CD4-positive, alpha-beta T cell treated with Interleukin-6 for 4 hours (primary cell): ENCODE results near the gene CX3CL1.

Source experiments
- DNase-seq: peaks from one replicate; pipeline ENCODE4 v3.0.0-alpha.2; 2020; ENCODE audit warnings: mixed read lengths

Gene CX3CL1

DNA sequence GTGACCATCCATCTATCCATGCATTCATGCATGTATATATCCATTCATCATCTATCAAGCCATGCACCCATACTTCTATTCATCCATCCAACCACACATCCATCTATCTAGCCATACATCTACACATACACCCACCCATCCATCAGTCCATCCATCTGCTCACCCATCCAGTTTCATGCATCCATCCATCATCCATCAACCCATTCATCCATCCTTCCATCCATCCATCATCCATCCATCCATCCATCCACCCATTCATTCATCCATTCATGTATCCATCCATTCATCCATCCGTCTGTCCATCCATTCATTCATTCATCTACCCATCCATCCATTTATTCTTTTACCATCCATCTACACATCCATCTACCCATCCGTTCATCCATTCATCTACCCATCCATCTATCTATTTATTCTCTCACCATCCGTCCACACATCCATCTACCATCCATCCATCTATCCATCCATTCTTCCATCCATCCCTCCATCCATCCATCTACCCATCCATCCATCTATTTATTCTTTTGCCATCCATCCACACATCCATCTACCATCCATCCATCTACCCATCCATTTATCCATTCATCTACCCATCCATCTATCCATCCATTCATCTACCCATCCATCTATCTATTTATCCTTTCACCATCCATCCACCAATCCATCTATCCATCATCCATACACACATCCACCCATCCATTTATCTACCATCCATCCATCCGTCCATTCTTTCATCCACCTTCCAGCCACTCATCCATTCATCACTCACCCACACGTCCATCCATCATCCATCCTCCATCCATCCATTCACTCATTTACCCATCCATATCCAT lies 35.4 kb downstream of the CX3CL1 start:
- no peak for DNase-seq

DNA sequence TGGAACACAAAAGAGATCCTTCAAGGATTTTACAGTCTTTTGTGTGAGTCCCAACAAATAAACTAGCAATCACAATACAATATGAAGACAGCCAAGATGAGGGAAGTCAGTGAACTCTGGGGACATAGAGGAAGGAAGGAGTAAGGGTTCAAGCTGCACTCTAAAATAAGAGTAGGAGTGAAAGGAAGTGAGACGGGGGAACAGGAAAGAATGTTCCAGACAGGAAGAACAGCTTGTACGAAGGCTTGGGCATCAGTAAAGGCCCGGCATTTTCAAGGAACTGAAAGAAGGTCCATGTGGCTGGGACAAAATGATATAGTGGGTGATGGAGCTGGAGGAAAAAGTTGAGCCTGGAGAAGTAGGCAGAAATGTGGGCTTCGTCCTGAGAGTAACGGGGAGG lies 36.8 kb downstream of the CX3CL1 start:
- no peak for DNase-seq

DNA sequence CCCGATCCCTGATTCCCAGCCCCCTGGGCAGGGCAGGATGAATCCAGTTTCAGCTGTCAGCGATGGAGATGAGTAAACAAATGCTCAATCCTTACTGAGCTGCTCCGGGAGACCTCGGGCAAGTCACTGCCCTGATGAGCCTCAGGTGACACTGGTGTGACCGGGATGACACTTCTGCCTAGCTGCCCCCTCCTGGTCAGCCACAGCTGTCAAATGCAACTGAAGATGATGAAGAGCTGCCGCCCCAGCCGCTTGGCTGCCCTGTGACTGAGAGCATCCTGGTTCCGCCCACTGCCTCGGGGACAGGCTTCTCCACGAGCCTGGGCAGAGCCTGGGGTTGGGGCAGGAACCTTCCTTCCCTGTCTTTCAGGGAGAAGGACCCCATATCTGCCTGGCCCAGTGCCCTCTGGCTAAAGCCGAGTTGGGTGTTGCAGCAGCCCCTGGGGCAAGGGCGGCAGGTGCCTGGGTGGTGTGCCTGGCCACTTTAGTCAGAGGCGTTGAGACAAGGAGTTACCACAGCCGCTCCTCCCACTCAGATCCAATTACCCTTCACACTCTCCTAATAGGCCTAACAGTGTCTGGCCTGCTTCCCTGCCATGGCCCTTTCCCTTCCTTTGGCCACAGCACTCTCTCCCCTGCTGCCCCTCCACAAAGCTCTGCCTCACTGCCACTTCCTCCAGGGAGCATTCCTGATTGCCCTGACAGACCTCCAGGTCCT lies 37.7 kb downstream of the CX3CL1 start:
- DNase-seq = no peak

DNA sequence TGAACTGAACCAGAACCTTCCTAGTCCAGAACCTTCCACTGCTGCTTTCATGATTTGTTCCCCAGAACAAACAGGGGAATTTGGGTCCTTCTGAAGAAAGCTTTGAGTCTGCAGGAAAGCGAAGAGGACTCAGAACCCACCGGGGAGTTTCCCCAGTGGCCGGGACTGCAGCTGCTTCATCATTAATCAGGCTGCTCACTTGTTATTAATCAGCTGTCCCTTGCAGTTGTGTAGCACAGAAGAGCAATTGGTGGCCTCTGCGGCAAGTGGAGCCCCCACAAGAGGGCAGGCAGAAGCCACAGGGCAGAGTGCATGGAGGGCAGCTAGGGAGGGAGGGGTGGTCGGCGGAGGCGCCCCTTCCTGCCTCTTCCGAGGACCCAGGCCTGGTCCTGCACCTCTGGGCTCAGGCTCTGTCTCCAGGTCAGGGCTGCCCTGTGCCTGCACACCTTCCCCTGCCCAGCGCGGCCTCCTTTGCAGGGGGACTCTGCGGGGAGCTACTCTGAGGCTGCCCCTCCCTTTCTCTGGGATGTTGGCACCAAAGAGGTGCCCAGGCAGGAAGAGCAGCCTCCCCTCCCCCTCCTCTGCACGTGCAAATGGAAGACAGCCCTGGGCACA lies 39.2 kb downstream of the CX3CL1 start:
- DNase-seq = no peak

DNA sequence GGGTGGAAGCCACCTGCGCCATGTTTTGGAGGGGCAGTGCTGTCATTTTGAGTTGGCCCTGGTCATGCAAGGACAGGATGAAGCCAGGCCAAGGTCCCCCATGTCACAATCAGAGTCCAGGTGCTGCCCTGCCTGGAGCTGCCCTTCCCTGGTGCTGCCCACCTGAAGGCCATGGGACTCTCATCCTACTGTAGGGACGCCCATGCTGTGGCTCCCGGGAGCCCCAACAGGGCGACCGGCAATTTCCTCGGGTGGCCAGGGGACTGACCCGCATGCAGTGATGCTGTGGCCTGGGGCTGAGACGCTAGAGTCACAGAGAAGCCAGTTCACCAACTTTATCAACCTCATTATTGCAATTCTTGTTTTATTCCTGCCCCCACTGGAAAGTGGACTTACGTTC lies 40.3 kb downstream of the CX3CL1 start:
- DNase-seq = no peak

DNA sequence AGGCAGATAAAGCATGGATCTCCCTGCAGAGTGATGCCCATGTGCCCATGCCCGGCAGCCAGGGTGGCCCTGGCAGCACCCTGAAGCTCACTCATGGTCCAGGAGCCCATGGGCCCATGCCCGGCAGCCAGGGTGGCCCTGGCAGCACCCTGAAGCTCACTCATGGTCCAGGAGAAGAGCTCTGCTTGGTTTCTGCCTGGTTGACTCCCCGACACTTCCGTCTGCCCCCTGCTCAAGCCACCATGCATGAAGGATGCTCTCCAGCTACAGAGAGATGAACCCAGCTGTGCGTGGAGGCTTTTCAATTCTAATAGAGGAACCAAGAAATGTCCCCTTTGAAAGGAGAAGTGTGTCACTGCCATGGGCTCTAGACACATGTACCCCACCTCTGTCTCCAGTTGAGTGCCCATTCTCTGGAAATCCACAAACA lies 41.0 kb downstream of the CX3CL1 start:
- no peak for DNase-seq

DNA sequence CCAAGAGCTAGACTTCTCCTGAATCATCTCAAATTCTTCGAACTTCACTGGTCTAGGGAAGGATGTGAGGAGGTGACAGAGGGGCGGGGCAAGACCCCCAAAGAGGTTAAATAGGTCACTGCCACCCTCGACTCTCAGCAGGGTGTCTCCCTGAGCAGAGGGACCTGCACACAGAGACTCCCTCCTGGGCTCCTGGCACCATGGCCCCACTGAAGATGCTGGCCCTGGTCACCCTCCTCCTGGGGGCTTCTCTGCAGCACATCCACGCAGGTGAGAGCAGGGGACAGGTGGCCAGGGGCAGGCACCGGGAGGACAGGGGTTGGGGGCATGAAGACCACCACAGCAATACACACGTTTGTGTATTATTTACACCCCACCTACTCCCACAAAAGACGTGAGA lies 41.4 kb downstream of the CX3CL1 start:
- DNase-seq = no peak

DNA sequence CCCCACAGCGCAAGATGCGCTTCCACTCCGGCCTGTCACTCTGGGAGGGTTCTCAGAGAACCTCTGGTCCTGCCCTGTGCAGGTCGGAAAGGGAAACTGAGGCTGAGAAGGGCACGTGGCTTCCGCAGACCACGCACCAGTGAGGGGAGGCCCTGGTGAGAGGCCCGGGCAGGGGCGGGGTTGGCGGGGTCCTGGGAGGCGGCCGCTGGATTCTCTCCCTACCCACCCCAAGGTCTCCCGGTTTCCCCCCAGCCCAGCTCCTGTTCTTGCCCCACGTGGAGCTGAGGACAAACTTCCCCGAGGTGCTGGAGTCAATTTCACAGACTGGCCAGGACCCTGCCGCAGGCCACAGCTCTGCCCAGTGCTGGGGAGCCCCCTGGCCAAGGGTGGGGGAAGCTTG lies 43.8 kb downstream of the CX3CL1 start:
- no peak for DNase-seq

DNA sequence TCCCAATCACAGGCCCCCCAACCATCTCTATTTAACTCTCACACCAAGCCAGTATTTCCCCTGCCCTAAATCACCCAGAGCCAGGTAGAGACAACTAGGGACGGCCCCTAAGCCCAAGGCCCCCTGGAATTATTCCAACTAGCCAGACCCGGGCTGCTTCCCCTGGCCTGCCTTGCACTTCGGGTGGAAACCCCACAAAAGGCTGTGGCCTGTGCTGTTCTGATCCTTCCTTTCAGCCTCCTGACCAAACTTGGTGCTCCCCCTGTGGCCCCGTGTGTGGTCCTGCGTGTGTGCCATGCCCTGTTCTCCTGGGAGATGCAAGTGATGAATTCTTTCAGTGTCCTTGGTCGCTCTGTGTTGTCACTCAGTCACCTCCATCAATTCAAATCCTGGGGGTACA lies 47.2 kb downstream of the CX3CL1 start:
- DNase-seq = no peak

DNA sequence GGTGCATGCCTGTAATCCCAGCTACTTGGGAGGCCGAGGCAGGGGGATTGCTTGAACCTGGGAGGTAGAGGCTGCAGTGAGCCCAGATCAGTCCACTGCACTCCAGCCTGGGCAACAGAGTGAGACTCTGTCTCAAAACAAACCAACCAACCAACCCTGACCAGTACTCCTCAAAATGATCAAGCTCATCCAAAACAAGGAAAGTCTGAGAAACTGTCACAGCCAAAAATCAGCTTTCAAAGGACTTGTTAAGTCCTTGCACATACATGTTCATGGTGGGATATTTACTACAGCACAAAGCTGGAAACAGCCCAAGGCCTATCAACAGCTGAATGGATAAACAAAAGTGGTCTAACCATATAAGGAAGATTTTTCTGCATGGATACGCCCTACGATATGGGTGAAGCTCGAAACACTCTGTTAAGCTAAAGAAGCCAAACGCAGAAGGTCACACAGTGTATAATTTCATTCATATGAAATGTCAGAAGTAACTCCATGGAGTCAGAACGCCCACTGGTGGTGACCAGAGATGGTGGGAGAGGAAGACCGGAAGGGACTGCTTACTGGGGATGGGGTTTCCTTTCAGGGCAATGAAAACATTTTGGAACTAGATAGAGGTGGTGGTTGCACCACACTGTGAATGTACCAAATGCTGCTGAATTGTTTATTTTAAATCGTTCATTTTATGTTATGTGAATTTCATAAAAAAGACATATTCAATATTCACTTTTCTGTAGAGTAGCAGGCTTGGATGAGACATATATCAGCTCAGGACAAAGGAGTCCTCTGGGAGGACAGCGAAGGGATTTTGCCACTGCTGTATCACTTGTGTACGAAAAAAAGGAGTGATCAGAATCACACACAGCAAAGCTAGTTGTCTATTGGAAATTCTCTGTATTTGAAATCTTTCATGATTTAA lies 50.0 kb downstream of the CX3CL1 start:
- DNase-seq = no peak

DNA sequence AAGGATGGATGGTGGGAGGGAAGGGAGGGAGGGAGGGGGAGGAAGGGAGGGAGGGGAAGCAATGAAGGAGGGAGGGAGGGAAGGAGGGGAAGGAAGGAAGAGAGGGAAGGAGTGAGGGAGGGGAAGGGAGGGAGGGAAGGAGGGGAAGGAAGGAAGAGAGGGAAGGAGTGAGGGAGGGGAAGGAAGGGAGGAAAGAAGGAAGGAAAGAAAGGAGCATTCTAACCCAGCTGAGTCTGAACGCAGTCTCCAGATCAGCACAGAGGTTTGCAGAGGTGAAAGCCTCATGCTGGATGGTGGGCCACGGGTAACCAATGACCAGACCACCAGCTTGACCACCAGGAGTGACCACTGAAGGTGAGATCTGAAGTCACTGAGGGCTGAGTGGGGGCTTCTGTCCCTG lies 50.9 kb downstream of the CX3CL1 start:
- no peak for DNase-seq

DNA sequence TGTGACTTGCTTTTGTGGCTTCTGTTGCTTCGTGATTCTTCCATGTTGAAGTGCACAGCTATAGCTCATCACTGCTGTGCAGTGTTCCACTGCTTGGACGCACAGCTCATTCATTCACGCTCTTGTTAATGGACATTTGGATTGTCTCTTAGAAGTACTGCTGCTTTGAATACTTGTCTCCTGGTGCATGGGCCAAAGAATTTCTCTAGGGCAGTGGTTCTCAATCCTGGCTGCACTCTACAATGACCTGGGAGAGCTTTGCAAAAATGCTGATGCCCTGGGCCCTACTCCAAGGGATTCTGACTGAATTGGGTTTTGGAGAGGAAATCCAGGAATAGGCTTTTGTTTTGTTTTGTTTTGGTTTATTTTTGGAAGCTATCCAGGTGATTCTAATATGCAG lies 52.3 kb downstream of the CX3CL1 start:
- no peak for DNase-seq

DNA sequence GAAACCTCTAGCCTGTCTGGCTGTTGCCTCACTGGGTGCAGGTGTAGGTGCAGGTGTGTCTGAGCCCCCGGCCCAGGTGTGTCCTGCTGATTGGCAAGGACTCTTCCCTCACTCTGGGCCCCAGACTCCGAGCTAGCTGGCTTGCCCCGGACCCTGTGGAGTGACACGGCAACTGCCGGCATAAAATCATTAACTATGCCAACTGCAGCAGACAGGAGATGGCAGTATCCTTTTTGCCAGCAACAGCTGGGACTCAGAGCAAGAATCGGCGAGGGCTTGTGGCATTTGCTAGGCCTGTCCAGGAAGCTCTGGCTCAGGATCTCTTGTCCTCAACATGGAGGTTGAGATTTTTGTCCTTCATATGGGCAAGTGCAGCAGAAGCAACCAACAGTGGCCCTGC lies 54.1 kb downstream of the CX3CL1 start:
- DNase-seq = no peak

DNA sequence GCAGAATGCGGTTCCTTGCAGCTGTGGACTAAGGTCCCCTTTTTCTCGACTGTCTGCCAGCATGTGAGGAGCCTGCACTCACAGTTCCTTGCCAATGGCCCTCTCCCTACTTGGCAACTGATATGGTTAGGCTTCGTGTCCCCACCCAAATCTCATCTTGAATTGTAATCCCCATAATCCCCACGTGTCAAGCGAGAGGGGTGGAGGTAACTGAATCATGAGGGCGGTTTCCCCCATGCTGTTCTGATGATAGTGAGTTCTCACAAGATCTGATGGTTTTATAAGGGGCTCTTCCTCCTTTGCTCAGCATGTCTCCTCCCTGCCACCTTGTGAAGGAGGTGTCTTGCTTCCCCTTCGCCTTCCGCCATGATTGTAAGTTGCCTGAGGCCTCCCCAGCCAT lies 55.0 kb downstream of the CX3CL1 start:
- DNase-seq = no peak

DNA sequence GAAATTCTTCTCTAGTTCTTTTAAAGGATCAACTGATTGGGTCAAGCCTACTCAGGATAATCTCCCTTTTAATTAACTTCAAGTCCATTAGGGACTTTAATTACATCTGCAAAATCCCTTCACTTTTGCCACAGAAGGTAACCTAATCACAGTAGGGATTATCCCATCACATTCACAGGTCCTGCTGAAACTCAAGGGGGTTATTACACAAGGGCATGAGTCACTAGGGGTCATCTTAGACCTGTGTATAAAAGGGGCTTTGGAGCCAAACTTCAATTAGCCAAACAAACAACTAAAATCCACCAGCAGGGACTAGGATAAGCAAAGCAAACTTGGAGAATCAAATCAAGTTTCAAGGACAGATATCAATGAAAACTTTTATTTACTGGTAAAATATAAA lies 55.5 kb downstream of the CX3CL1 start:
- DNase-seq = no peak

DNA sequence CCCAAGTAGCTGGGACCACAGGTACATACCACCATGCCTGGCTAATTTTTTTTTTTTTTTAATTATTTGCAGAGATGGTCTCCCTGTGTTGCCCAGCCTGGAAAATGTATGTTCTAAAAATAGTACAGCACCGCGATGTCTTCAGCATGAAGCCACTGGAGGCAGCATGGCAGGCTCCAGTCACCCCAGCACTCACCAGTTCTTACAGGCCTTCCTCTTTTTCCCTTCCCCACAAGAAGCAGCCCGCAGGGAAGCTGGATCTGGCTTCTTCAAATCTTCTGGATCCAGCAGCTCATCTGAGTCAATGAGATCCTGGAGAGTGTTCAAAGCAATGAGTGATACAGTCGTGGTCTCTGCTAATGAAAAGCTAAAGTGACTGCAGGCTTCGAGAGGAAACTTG lies 58.7 kb downstream of the CX3CL1 start:
- no peak for DNase-seq

DNA sequence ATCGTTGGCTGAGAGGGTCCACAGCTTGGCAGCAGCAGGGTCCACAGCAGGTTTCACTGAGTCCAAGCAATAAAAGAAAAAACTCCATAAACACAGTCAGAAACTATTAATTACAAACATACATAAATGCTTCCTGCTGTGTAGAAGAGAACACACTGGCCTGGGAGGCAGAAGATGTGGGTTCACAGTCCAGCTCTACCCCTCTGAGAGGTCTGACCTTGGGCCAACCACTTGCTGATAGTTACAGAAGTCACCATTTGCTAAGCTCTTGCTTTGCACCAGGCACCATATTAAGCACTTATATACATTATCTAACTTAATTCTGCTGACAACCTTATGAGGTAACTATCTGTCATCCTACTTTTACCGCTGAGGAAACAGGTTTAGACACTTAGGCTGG lies 60.2 kb downstream of the CX3CL1 start:
- DNase-seq = no peak

DNA sequence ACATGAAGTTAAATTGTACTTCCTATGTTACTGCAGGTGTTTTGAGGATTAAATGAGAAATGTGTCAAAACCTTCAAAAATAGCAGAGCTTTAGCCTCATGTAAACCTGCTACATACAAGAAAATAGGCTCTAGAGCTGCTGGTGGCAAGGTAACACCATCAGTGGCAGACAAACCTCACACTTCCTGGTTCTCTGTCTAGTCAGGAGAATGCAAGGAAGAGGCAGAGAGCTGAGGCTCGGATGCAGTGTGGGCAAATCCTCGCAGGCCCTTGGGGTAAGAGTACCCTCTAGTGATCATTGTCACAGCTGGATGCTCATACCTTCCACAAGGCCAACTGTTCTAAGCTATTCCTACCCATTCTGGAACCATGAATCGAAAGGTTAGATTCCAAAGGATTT lies 60.7 kb downstream of the CX3CL1 start:
- peak; percentile 33 for DNase-seq

DNA sequence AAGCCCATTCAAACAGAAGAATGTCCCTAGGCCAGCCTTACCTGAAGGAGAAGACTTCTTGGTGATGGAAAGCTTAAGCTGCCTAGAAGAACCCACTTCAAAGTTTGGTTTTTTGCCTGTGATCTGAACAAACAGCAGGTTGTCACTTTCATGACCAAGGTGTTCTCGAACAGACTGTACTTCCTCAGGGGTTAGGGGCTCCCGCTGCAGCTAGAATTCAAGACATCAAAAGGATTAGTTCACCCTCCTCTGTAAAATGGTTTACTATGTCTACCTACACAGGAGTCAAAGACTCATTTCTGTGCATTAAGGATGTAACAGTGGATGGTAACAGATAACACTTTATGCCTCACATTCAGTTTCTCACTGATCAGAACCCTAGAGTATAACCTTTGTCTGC lies 61.7 kb downstream of the CX3CL1 start:
- peak; percentile 50 for DNase-seq
